HG03354 (cell line): Measurements from ENCODE around the gene RIN3.

Source experiments
- ATAC-seq: cut with Tn5 transposase; IDR thresholded peaks from one replicate; pipeline ENCODE4 v1.9.1; 2021; ENCODE audit warnings: mild to moderate bottlenecking; ENCODE audit not compliant: unreplicated experiment, poor library complexity, severe bottlenecking

Gene RIN3

GRCh38 chr14:92719890-92720323 lies 206.3 kb downstream of the RIN3 start:
- no peak for ATAC-seq

DNA sequence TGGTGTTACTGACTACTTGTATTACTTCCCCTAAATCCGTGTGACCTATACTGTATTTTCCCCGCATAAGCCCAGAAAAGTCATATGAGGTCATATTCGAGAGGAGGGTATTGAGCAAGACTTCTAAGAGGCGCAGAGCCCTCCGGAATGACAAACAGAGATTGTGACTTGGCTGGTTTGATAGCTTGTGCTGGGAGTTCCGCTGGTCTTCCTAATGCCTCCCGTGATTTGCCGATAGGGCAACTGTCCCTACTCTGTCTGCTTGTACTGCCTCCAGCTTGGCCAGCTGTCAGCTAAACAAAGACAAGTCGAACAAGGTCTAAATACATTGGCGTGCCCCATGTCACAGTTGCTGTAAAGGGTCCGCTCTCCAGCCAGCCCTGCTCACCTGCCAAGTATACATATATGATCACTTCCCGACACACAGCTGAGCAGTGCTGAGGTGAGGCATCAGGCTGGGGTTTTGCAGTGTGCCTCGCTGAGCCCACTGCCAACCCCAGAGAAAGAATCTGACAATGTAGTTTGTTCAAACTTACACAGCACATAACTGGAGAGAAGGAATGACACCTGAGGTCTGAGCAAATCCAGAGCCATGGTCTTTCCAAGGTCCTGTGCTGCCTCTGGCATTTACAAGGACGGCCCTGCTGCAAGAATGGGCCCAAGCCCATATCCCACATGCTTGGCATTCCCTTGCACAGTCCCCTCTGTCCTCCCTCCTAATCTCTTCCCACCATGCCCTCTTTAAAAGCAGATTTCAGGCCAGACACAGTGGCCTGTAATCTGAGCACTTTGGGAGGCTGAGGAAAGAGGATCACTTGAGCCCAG lies 211.1 kb downstream of the RIN3 start:
- no peak for ATAC-seq

- ATAC-seq = no peak
These were observed 212.8 kb downstream of the RIN3 start for GRCh38 chr14:92726135-92726932.

GRCh38 chr14:92726933-92727262 lies 213.3 kb downstream of the RIN3 start:
- ATAC-seq = no peak

DNA sequence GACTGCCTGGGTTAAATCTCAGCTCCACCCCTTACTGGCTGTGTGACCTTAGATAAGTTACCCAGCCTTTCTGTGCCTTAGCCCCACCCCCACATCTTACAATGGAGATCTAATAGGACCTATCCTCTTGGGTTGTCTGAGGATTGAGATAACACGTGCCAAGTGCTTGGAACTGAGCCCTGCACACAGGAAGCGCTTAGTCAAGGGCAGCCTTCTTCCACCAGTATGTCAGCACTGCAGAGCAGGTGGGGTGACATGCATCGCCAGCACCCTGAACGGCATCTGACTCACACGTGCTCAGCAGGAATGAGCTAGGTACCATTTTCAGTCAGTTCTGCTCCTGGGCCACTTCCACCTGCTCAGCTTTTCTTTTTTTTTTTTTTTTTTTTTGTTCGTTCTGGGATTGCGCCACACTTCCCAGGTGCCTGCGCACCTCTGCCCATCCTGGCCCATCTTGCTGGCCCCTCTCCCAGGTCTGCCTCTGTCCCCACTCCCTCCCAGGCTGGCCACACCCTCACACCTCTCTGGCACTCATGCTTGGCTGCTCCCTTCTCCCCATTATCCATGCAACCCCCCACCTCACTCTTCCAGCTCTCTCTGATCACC lies 215.3 kb downstream of the RIN3 start:
- peak; percentile 66 for ATAC-seq

DNA sequence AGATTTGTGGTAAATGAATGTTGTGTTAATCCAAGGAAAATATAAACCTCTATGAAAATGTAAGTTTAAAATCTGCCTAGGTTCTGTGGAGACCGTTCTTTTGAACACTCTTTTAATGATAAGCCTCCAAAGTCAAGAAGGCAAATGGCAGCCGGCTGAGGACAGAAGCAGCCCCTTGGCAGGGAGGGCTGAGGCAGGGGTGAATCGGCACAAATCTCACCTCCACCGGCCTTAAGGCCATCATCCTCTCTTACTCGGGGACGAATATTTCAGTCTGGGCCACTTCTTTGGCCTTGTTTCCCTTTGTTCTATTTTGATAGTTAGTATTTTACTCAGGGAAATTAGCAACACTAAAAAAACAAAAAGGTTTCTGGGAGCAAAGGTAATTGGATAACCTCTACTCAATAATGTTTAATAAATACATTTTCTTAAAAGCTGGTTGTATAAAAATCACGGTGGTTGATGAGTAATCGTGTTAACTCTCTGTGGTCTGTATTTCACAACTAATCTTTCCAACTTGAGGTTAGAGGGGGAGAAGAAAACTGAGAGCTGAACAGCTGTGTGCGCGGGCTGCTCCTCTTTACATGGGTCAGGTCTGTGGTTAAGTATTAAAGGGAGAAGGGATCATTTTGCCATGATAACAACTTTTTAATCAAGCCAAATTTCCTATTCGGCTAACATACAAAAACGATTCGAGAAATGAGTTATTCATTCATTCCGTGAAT lies 216.2 kb downstream of the RIN3 start:
- peak; percentile 79 for ATAC-seq

DNA sequence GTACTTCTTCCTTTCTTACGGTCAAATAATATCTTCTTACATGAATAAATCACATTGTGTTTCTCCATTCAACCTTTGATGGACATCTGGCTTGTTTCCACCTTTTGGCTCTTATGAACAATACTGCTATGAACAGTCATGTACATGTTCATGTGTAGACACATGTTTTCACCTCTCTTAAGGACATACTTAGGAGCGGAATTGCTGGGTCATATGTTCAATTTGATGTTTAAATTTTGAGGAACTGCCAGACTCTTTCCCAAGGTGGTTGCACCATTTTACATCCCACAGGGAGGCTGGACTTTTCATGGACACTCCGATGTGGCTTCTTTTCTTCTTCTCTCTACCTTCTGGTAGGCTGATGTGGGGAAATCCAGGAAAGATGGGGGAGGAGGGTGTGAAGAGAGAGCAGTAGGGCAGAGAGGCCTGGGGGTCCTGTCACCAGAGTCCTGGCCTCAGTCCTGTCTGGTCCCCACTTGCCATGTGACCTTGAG lies 218.1 kb downstream of the RIN3 start:
- no peak for ATAC-seq

DNA sequence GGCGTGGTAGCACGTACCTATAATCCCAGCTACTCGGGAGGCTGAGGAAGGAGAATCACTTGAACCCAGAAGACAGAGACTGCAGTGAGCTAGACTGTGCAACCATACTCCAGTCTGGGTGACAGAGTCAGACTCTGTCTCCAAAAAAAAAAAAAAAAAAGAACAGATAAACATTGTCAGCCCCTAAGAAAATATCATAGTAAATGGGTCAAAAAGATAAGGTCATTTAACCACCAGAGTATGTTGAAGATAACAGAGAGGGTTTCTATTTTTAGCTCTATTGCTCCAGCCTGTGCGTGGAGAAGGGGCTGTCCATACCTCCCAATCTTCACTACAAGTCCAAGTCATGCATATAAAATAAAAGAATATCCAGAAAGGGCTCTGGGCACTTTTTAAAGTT lies 219.4 kb downstream of the RIN3 start:
- ATAC-seq = no peak

DNA sequence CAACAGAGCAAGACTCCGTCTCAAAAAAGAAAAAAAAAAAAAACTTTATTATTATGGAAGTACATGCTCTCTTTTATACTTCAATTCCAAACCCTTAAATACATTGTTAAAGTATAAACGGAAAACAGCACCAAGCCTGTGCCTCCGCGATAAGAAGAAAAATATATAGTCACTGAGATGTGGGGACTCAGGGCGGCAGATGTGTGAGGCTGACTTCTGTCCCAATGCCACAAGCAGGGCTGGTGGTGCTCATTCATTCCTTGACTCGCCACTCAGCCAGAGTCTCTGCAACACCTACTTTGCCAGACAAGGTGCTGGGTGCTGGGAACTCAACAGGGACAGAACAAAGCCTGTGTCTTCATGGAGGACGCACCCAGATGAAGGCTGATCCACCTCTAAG lies 221.0 kb downstream of the RIN3 start:
- no peak for ATAC-seq

- ATAC-seq = no peak
These were observed 221.8 kb downstream of the RIN3 start for GRCh38 chr14:92735344-92735743.

GRCh38 chr14:92737206-92737605 lies 223.6 kb downstream of the RIN3 start:
- ATAC-seq = peak; percentile 46

DNA sequence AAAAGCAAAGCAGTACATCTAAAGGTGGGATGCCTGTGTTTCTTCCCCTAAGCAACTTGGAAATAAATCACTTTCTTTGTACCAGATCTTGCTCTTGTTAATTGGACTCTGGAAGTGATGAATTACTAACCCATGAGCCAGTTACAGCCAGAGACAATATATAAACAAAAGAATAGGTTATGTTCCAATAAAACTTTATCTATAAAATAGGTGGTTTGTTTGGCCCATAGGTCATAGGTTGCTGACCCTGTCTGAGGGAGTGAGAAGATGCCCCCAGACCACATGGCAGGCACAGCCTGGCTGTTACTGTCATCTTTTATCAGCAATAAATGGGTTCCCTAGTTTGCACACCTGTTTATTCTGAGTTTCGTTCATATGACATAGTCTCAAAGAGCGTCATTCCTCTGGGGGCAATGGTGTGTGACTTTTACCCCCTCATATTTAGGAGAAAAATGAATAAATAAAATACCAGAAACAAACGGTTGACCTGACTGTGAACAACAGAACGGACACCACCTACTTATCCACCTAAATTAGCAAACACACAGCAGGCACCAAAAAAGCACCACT lies 224.1 kb downstream of the RIN3 start:
- no peak for ATAC-seq
